HG02840 (cell line): ENCODE results near the gene ZNF823.
"Not testable (repeated sequence)": the region's sequence is repeated elsewhere in the genome, so short reads cannot be mapped to it uniquely, and the experiment has no call there.

Source experiments
- ATAC-seq: cut with Tn5 transposase; IDR thresholded peaks from one replicate; pipeline ENCODE4 v1.9.1; 2021; ENCODE audit warnings: mild to moderate bottlenecking, moderate library complexity, moderate number of reproducible peaks; ENCODE audit not compliant: unreplicated experiment, low FRiP score

ZNF823 gene

GRCh38 chr19:11738746-11739620, at the start of gene ZNF823:
Gene ZNF823 (minus strand): TSS chr19:11738946. CDS start chr19:11738819, 127 bp downstream.
- peak; percentile 89 for ATAC-seq

DNA sequence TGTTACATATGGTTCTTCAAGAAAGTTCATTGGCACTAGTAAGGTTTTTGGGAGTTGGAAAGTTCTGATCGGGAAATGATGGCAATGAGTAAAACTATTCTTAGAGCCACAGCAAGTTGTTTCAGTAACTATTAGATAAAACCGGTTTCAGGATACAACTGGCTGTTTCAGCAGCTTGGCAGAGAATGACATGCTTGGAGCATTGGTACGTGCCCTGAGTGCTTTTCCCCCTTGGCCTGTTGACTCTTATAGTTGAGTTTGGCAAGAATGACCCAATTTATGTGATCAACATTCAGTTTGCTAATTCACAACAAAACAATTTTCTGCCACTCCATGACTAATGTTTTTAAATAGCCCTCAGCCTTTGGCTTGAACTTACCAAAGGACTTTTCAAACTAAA, 48.8 kb upstream of the ZNF823 start:
- ATAC-seq = no peak

DNA sequence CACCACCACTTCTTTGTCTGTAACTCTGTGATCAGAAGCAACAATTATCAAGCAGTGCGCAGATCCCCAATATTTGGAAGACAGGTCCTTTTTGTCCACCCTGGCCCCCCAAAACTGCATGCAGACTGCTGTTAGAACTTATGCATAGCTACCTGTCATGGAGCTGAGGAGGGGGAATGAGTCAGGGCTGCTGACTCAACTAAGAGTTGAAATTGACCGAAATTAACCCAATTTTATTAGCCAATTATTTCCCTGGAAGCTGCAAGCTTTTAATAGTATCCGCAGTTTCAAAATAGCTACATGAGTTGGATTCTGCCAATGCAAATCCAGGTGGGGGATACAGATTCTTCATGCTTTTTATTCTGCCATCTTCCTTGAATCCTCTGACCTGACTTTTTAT, 45.6 kb upstream of the ZNF823 start:
- ATAC-seq = no peak

DNA sequence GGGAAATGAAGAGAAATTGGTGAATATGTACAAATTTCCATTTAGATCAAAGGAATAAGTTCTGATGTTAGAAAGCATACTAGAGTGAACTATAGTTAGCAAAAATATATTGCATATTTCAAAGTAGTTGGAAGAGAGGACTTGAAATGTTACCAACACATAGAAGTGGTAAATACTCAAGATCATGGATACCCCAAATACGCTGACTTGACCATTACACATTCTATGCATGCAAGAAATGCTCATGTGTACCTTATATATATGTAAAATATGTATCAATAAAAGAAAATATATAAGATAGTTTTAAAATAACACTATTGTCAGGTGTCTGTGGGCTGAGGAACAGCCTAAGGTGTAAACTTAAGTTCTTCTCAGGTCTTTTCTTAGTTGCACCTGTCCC, 45.0 kb upstream of the ZNF823 start:
- no peak for ATAC-seq

DNA sequence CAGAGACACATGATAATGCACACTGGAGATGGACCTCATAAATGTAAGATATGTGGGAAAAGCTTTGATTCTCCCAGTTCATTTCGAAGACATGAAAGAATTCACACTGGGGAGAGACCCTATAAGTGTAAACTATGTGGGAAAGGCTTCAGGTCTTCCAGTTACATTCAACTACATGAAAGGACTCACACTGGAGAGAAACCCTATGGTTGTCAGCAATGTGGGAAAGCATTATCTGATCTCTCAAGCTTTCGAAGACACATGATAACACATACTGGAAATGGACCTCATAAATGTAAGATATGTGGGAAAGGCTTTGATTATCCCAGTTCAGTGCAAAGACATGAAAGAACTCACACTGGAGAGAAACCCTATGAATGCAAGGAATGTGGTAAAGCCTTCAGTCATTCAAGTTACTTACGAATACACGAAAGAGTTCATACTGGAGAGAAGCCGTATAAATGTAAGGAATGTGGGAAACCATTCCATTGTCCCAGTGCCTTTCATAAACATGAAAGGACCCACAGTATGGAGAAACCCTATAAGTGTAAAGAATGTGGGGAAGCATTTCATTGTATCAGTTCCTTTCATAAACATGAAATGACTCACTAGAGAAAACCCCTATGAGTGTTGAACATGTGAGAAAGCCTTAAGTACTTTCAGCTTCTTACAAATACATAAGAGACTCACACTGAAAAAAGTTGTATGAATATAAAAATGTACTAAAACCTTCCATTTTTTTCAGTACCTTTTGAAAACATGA, 42.7 kb upstream of the ZNF823 start:
- ATAC-seq = no peak

DNA sequence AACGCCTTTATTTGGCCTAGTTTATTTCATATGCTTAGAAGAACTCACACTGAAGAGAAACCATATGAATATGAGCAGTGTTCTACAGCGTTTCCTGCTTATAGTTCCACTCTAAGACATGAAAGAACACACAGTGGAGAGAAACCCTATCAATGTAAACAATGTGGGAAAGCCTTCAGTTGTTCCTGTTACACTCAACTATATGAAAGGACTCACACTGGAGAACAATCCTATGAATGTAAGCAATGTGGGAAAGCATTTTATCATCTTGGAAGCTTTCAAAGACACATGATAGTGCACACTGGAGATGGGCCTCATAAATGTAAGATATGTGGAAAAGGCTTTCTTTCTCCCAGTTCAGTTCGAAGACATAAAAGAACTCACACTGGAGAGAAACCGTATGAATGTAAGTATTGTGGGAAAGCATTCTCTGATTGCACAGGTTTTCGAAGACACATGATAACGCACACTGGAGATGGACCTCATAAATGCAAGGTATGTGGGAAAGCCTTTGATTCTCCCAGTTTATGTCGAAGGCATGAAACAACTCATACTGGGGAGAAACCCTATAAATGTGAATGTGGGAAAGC, 41.8 kb upstream of the ZNF823 start:
- no peak for ATAC-seq

DNA sequence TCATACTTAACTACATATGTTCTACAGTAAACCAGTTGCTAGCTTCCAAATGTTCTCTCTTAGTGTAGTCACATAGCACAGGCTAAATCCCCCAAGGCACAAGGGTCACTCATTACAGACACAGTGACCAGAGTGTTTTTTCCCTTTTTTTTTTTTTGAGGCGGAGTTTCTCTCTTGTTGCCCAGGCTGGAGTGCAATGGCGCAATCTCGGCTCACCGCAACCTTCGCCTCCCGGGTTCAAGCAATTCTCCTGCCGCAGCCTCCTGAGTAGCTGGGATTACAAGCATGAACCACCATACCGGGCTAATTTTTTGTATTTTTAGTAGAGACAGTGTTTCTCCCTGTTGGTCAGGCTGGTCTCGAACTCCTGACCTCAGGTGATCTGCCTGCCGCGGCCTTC, 37.9 kb upstream of the ZNF823 start:
- ATAC-seq = not testable (repeated sequence)

DNA sequence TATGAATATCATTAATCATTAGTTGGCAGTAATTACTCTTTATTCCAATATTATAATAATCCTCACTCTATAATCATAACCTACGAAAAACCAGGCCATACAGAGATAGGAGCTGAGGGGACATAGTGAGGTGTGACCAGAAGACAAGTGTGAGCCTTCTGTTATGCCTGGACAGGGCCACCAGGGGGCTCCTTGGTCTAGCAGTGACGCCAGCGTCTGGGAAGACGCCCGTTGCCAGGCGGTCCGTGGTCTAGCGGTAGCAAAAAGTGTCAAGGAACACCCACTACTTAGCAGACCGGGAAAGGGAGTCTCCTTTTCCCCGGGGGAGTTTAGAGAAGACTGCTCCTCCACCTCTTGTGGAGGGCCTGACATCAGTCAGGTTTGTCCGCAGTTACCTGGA, 32.8 kb upstream of the ZNF823 start:
- not testable (repeated sequence) for ATAC-seq

GRCh38 chr19:11769995-11770394, 31.2 kb upstream of the ZNF823 start:
- ATAC-seq = no peak

DNA sequence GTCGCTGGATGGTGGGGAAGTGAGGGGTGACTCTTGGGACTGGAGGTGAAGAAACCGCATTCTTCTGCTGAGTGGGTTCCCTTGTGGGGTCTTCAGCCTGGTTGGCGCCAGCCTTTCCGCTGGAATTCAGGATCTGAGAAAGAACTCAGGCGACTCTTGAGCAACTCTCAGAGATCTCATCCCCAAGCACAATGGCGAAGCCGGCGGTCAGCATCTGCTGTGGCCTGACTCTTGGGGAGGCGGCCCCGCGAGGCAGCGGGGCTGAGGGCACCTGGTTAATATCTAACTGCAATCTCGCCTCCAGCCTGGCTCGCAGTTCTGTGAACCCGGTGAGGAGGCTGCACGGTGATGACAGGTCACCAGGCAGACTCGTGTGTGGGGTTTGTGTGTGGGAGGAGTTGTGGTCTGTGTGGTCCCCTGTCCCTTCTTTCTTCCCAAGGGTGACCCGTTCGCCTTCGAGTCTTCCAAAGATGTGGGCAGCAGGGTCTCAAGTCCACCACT, 28.9 kb upstream of the ZNF823 start:
- peak; percentile 25 for ATAC-seq

- peak; percentile 88 for ATAC-seq
Measured at GRCh38 chr19:11766597-11767591, 28.1 kb upstream of the ZNF823 start, which contains the start of gene ZNF441. Gene ZNF441 (plus strand): TSS chr19:11767000. CDS start chr19:11767194, 194 bp downstream.

GRCh38 chr19:11763611-11764010, 24.9 kb upstream of the ZNF823 start:
- ATAC-seq = no peak

GRCh38 chr19:11763117-11763516, 24.4 kb upstream of the ZNF823 start:
- ATAC-seq = no peak

- no peak for ATAC-seq
Measured at GRCh38 chr19:11759805-11760204, 21.1 kb upstream of the ZNF823 start.

DNA sequence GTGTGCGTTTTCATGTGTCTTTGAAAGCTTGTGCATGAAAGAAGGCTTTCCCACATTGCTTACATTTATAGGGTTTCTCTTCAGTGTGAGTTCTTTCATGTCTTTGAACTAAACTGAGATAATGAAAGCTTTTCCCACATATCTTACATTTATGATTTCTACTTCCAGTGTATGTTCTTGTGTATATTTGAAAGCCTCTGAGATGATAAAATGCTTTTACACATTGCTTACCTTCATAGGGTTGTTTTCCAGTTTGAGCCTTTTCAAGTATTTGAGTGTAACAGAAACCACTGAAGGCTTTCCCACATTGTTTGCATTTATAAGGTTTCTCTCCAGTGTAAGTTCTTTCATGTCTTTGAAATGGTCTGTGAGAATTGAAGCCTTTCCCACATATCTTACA, 18.2 kb upstream of the ZNF823 start:
- no peak for ATAC-seq

DNA sequence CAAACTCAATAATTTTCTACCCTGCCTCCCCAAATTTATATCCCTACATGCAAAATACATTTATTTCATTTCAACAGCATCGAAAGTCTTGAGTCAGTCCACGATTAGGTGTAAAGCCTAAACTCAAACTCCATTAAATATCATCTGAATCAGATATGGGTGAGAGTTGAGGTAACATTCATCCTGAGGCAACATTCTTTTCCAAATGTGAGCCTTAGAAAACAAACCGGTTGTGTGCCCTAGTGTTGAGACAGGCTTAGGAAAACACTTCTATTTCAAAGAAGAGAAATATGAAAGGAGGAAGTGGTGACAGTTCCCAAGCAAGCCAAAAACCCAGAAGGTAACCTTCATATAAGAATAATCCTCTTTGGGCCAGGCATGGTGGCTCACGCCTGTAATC, 15.9 kb upstream of the ZNF823 start:
- no peak for ATAC-seq

- ATAC-seq = no peak
Measured at GRCh38 chr19:11752244-11752736, 13.5 kb upstream of the ZNF823 start.

- no peak for ATAC-seq
Measured at GRCh38 chr19:11749751-11750150, 11.0 kb upstream of the ZNF823 start.

- no peak for ATAC-seq
Measured at GRCh38 chr19:11747277-11747676, 8.5 kb upstream of the ZNF823 start.

GRCh38 chr19:11745869-11746268, 7.1 kb upstream of the ZNF823 start:
- no peak for ATAC-seq
